ENCODE measurements around the gene TAF6.

Gene TAF6

DNA sequence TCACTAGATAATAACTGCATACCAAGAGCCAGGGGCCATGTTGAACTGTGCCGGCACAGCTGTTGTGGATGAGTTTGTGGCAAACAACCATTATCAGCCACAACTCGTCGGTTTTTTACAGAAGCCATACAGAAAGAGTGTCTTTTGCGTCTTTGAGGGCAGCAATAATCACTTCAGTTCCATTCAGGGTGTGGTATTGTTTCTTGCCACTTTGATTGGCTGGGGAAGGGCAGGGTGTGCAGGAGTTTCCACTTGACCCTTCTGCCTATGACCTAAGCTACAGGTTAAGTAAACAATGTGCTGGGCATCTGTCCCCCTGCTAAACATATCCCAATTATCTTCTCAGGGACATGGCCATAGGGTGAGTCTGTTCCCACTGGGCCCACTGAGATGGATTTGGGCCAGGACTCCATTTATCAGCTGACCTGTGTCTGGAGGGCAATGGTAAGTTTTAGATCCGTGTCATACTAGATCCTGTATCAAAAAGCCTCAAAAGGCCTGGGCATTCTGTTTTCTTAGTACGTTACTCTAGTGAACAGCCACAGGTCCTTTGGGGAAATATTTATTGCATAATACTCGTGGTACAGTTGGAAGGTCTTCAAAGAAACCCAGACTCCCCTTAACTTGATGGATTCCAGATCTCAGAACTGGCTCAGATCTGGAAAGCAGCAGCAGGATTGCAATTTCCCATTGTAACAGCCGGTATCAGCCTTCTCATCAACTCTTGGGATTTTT is 53.5 kb downstream of the TAF6 start:
- H3K36me3 ChIP-seq (ENCODE audit: insufficient read depth, low read length), result peaks cover 30% of the 10 kb centered on the region
- no peak overlapping the region for H3K9ac ChIP-seq (ENCODE audit: low read depth, low read length)
- peaks cover 11% of the 10 kb centered on the region for H3K9me3 ChIP-seq (ENCODE audit: control insufficient read depth, insufficient read depth, low read length)
- no peaks in the 10 kb centered on the region for H3K4me1 ChIP-seq (ENCODE audit: insufficient read depth, low read length)

DNA sequence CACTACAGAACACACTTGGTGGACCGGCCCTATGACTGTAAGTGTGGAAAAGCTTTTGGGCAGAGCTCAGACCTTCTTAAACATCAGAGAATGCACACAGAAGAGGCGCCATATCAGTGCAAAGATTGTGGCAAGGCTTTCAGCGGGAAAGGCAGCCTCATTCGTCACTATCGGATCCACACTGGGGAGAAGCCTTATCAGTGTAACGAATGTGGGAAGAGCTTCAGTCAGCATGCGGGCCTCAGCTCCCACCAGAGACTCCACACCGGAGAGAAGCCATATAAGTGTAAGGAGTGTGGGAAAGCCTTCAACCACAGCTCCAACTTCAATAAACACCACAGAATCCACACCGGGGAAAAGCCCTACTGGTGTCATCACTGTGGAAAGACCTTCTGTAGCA is 55.0 kb downstream of the TAF6 start:
- H3K9me3 ChIP-seq (ENCODE audit: control insufficient read depth, insufficient read depth, low read length), result no peaks in the 10 kb centered on the region
- H3K36me3 ChIP-seq (ENCODE audit: insufficient read depth, low read length), result peaks cover 17% of the 10 kb centered on the region
- H3K9ac ChIP-seq (ENCODE audit: low read depth, low read length), result no peak overlapping the region

DNA sequence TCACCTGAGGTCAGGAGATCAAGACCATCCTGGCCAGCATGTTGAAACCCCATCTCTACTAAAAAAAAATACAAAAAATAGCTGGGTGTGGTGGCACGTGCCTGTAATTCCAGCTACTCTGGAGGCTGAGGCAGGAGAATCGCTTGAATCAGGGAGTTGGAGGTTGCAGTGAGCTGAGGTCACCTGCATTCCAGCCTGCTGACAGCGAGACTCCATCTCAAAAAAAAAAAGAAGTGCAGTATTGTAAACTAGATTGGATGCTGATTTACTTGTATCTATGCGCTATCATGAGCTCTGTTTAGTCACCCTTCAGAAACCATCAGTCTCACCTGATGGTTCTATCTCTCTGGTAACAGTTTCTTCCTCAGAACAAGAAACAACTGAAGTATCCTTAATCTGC is 55.8 kb downstream of the TAF6 start:
- peaks cover 23% of the 10 kb centered on the region for H3K36me3 ChIP-seq (ENCODE audit: insufficient read depth, low read length)
- no peaks in the 10 kb centered on the region for H3K9me3 ChIP-seq (ENCODE audit: control insufficient read depth, insufficient read depth, low read length)
- H3K9ac ChIP-seq (ENCODE audit: low read depth, low read length), result no peak overlapping the region
- no peaks in the 10 kb centered on the region for H3K4me1 ChIP-seq (ENCODE audit: insufficient read depth, low read length)

More for the DNA sequence above, 55.0 kb downstream of the TAF6 start:
- H3K4me1 ChIP-seq (ENCODE audit: insufficient read depth, low read length), result no peaks in the 10 kb centered on the region

- Histone ChIP-seq H3K9me3 (ENCODE audit: control insufficient read depth, insufficient read depth, low read length) (no peaks in the 10 kb centered on the region), H3K36me3 (ENCODE audit: insufficient read depth, low read length) (peaks cover 36% of the 10 kb centered on the region), H3K4me1 (ENCODE audit: insufficient read depth, low read length) (no peaks in the 10 kb centered on the region), H3K9ac (ENCODE audit: low read depth, low read length) (no peak overlapping the region)
Measured at GRCh38 chr7:100061518-100062193, 57.5 kb downstream of the TAF6 start.

- no peaks in the 10 kb centered on the region for H3K4me1 ChIP-seq (ENCODE audit: insufficient read depth, low read length)
- no peaks in the 10 kb centered on the region for H3K9me3 ChIP-seq (ENCODE audit: control insufficient read depth, insufficient read depth, low read length)
- H3K36me3 ChIP-seq (ENCODE audit: insufficient read depth, low read length), result peaks cover 35% of the 10 kb centered on the region
- no peak overlapping the region for H3K9ac ChIP-seq (ENCODE audit: low read depth, low read length)
Measured at GRCh38 chr7:100059251-100059739, 59.9 kb downstream of the TAF6 start.

Data from ES-I3 (cell line).